AG09319 (cell line): ENCODE results near the gene RESF1.

Experiments
- DNase-seq: peaks from one replicate; pipeline ENCODE4 v3.0.0-alpha.2; 2010; ENCODE audit warnings: low read depth; ENCODE audit errors: extremely low read depth
- TF ChIP-seq, protein P1 (sequence below): IDR thresholded peaks from 2 replicates; pipeline ENCODE4 v1.5.1; 2011; ENCODE audit warnings: low read depth, mild to moderate bottlenecking, inconsistent platforms, low read length, moderate library complexity

RESF1 gene

DNA sequence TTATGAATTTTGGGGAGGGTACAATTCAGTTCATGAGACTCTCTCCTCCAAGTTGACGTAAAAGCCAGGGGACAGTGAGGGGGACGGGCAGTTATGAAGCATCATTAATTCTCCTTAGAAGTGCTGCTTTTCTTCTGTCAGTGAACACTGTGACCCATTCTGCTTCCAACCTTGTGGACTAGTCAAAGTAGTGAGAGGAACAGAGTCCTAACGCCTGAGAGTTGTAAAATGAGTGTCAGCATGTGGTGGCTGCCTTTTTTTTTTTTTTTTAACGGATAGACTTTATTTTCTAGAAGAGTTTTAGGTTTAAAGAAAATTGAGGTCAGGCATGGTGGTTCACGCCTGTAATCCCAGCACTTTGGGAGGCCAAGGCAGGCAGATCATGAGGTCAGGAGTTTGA lies 15.5 kb downstream of the RESF1 start:
- TF ChIP-seq, protein P1, sequence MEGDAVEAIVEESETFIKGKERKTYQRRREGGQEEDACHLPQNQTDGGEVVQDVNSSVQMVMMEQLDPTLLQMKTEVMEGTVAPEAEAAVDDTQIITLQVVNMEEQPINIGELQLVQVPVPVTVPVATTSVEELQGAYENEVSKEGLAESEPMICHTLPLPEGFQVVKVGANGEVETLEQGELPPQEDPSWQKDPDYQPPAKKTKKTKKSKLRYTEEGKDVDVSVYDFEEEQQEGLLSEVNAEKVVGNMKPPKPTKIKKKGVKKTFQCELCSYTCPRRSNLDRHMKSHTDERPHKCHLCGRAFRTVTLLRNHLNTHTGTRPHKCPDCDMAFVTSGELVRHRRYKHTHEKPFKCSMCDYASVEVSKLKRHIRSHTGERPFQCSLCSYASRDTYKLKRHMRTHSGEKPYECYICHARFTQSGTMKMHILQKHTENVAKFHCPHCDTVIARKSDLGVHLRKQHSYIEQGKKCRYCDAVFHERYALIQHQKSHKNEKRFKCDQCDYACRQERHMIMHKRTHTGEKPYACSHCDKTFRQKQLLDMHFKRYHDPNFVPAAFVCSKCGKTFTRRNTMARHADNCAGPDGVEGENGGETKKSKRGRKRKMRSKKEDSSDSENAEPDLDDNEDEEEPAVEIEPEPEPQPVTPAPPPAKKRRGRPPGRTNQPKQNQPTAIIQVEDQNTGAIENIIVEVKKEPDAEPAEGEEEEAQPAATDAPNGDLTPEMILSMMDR = no peak

DNA sequence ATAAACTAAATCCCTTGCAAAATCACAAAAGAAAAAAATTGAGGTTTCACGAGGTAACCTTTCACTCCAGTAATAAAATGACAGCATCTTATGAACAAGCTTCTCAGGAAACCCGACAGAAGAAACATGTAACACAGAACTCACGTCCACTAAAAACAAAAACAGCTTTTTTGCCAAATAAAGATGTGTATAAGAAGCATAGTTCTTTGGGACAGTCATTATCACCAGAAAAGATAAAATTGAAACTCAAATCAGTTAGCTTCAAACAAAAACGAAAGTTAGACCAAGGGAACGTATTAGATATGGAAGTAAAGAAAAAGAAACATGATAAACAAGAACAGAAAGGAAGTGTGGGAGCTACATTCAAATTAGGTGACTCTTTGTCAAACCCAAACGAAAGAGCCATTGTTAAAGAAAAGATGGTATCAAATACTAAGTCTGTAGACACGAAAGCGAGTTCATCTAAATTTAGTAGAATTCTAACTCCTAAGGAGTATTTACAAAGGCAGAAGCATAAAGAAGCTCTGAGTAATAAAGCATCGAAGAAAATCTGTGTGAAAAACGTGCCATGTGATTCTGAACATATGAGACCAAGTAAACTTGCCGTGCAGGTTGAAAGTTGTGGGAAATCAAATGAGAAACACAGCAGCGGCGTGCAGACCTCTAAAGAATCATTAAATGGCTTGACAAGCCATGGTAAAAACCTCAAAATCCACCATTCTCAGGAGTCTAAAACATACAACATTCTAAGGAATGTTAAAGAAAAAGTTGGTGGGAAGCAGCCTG lies 25.8 kb downstream of the RESF1 start:
- TF ChIP-seq, protein P1 = no peak

More for the DNA sequence above, 15.5 kb downstream of the RESF1 start:
- DNase-seq = no peak

DNA sequence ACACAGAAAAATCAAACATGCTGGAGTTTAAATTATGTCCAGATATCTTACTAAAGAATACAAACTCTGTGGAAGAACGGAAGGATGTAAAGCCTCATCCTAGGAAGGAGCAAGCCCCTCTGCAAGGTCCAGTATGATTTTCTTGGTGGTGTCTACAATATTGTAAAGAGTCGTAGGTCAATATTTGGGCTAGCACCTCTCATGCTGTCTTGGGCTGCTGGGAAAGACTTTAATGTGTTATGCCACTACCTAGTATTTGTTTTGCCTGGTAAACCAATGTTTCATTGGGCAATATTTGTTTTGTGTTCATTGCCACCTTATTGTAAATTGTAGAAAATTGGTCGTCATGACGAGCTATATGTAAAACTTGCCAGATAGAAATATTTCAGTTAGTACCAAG lies 26.6 kb downstream of the RESF1 start:
- TF ChIP-seq, protein P1 = no peak
- no peak for DNase-seq

More for the DNA sequence above, 25.8 kb downstream of the RESF1 start:
- no peak for DNase-seq

DNA sequence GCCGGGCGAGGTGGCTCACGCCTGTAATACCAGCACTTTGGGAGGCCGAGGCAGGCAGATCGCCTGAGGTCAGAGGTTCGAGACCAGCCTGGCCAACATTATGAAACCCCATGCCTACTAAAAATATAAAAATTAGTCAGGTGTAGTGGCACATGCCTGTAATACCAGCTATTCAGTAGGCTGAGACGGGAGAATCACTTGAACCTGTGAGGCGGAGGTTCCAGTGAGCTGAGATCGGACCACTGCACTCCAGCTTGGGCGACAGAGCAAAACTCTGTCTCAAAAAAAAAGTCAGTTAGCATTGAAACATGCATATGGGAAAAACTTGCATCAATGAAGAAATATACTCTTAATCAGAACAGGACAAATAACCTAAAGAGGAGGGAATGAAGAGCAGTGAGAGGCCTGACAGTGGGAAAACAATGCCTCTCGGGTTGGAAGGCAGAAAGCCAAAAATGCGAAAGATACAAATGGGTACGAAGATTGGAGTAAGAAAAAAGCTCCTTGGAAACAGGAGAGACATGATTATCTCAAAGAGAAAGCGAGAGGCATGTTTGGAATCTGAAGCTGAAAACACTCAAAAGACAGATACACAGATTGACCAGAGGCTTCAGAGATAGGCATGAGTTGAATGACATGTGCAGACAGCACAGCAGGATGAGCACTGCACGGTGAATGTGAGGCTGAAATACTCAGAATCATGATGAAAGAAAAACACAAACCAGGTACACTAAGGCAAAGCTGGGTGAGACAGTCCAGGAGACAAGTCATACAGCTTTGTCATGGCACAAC lies 30.6 kb downstream of the RESF1 start:
- no peak for DNase-seq
- TF ChIP-seq, protein P1 = no peak

DNA sequence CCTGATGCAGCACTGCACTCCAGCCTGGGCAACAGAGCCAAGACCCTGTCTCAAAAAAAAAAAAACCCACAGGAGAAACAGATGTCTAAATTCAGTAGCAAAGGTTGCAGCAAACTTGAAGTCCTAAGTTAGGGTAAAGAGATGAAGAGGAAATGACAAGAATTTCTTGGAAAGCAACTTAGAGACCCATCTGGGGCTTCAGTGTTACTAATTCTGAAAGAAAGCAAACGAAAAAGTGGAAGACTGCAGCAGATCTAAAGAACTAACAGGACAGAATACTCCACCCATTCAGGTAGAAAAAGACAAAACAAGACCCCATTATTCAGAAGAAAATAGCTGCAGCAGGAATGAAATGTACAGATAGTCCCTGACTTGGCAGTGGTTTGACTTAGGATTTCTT lies 31.9 kb downstream of the RESF1 start:
- TF ChIP-seq, protein P1 = no peak
- no peak for DNase-seq

DNA sequence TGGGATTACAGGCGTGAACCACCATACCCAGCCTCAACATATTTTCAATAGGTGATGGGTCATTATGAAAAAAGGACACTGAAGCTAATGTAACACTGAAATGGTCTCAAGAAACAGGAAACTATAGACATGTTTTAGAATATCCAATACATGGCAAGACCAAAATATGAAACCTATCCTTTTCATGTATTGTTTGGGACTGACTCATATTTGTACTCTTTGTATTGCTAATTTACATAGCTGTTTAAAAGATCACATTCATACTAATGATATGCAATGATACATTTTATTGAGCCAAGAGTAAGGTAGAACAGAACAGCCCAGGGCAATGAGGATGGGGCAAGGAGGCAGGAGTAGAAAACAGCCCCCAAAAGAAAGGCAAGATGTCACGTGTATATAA lies 32.6 kb downstream of the RESF1 start:
- TF ChIP-seq, protein P1 = no peak
- no peak for DNase-seq

DNA sequence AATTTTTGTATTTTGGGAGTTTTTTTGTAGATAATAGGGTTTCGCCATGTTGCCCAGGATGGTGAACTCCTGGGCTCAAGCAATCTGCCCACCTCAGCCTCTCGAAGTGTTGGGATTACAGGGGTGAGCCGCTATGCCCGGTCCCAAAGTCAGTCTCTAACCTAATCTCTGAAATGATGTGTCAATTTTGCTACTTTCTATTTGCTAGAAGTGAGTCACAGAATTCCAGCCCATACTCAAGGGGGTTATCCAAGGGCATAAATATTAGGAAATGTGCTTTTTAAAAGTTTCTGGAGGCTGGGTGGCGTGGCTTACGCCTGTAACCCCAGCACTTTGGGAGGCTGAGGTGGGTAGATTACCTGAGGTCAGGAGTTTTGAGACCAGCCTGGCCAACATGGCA lies 40.5 kb downstream of the RESF1 start:
- no peak for DNase-seq
- TF ChIP-seq, protein P1 = no peak
